Naive thymus-derived CD4-positive, alpha-beta T cell (primary cell): Measurements from ENCODE around the gene THOC7. TPM values are rescaled to one million over a fixed set of nuclear protein-coding genes. Genes with fewer than 3 reads are reported as not detected.

ENCODE experiments used
- ATAC-seq: fragments of 150-1000 bp; cut with Tn5 transposase; 2 replicates; pipeline ENCODE4 v1.10.0; 2021; ENCODE audit warnings: mild to moderate bottlenecking, moderate library complexity
- CTCF ChIA-PET: fragments of 350-600 bp; sonication (Branson Sonifier 250); formaldehyde crosslinking; loops from one replicate; lab custom pipeline; 2021; ENCODE audit warnings: antibody characterized with exemption; lab: Charles Lee
- POLR2A ChIA-PET: fragments of 350-600 bp; sonication (Branson Sonifier 250); formaldehyde crosslinking; loops from one replicate; lab custom pipeline; 2021; ENCODE audit warnings: antibody characterized with exemption, inconsistent platforms; lab: Charles Lee
- DNase-seq, 9 donors: peaks; one replicate each; pipeline versions ENCODE4 v3.0.0 to v3.0.0-alpha.2; 2020 to 2022; ENCODE audit warnings: mixed read lengths in 1 of 9
- H3K27ac ChIP-seq: one replicate; pipeline ENCODE4 v1.7.0; 2013; ENCODE audit warnings: mild to moderate bottlenecking, low read depth, low read length, moderate library complexity
- H3K27me3 ChIP-seq, 2 donors: one replicate each; pipeline ENCODE4 v1.7.0; 2013; ENCODE audit warnings: low read length in 2 of 2, mild to moderate bottlenecking in 2 of 2, moderate library complexity in 2 of 2; ENCODE audit not compliant: control insufficient read depth in 2 of 2, insufficient read depth in 2 of 2
- H3K36me3 ChIP-seq, 3 experiments: 1 replicate in 2 of 3; 2 replicates in 1 of 3; pipeline ENCODE4 v1.7.0; 2013; ENCODE audit warnings: low read length in 3 of 3, mild to moderate bottlenecking in 3 of 3, moderate library complexity in 1 of 3; ENCODE audit not compliant: insufficient read depth in 3 of 3, control insufficient read depth in 2 of 3
- H3K4me1 ChIP-seq, 2 donors: one replicate each; pipeline ENCODE4 v1.7.0; 2013; ENCODE audit warnings: low read length in 2 of 2, mild to moderate bottlenecking in 2 of 2, moderate library complexity in 1 of 2; ENCODE audit not compliant: control insufficient read depth in 2 of 2, insufficient read depth in 2 of 2
- H3K4me3 ChIP-seq: 2 replicates; pipeline ENCODE4 v1.7.0; 2013; ENCODE audit warnings: mild to moderate bottlenecking, low read length
- H3K9me3 ChIP-seq, 3 experiments: 1 replicate in 2 of 3; 2 replicates in 1 of 3; pipeline ENCODE4 v1.7.0; 2013; ENCODE audit warnings: low read length in 3 of 3; ENCODE audit not compliant: control insufficient read depth in 2 of 3
- H3K27ac Mint-ChIP-seq, 9 donors: one replicate each; pipeline ENCODE4 v1.8.0; 2020 to 2022; ENCODE audit warnings: mixed read lengths in 9 of 9, mild to moderate bottlenecking in 8 of 9, moderate library complexity in 5 of 9, inconsistent platforms in 2 of 9
- H3K27me3 Mint-ChIP-seq, 5 donors: one replicate each; pipeline ENCODE4 v1.8.0; 2021 to 2022; ENCODE audit warnings: mixed read lengths in 5 of 5, mild to moderate bottlenecking in 1 of 5
- H3K36me3 Mint-ChIP-seq, 5 donors: one replicate each; pipeline ENCODE4 v1.8.0; 2020 to 2022; ENCODE audit warnings: mixed read lengths in 5 of 5, mild to moderate bottlenecking in 3 of 5, inconsistent platforms in 1 of 5
- H3K4me1 Mint-ChIP-seq, 7 donors: one replicate each; pipeline ENCODE4 v1.8.0; 2020 to 2022; ENCODE audit warnings: mixed read lengths in 7 of 7, mild to moderate bottlenecking in 3 of 7, inconsistent platforms in 1 of 7
- H3K4me3 Mint-ChIP-seq, 10 donors: one replicate each; pipeline ENCODE4 v1.8.0; 2020 to 2022; ENCODE audit warnings: mild to moderate bottlenecking in 10 of 10, mixed read lengths in 10 of 10, moderate library complexity in 6 of 10, inconsistent platforms in 2 of 10
- H3K9me3 Mint-ChIP-seq, 11 donors: one replicate each; pipeline ENCODE4 v1.8.0; 2020 to 2022; ENCODE audit warnings: mixed read lengths in 11 of 11, mild to moderate bottlenecking in 4 of 11, inconsistent platforms in 1 of 11, moderate library complexity in 1 of 11
- intact Hi-C, 2 donors: fragments of 100-400 bp; cut with micrococcal nuclease; formaldehyde crosslinking; loops; one replicate each; pipeline ENCODE4 v1.15.1; 2023
- polyA plus RNA-seq, 2 donors: library from polyadenylated mRNA; unstranded; fragments of 300-500 nt; fragmentation: Illumina TruSeq; gene quantifications; one replicate each; pipeline ENCODE4 v1.2.3, GENCODE V29; 2021
- total RNA-seq, 6 experiments: library from RNA in 5 of 6; stranded (reverse) in 5 of 6; gene quantifications; 1 replicate in 5 of 6; 2 replicates in 1 of 6; pipeline ENCODE4 v1.2.3 and lab custom pipeline; 2021 to 2026

Gene THOC7
- total and polyA plus RNA-seq, 7 experiments from 2014 or later: 24.6 to 113 (median 41.6) TPM

DNA sequence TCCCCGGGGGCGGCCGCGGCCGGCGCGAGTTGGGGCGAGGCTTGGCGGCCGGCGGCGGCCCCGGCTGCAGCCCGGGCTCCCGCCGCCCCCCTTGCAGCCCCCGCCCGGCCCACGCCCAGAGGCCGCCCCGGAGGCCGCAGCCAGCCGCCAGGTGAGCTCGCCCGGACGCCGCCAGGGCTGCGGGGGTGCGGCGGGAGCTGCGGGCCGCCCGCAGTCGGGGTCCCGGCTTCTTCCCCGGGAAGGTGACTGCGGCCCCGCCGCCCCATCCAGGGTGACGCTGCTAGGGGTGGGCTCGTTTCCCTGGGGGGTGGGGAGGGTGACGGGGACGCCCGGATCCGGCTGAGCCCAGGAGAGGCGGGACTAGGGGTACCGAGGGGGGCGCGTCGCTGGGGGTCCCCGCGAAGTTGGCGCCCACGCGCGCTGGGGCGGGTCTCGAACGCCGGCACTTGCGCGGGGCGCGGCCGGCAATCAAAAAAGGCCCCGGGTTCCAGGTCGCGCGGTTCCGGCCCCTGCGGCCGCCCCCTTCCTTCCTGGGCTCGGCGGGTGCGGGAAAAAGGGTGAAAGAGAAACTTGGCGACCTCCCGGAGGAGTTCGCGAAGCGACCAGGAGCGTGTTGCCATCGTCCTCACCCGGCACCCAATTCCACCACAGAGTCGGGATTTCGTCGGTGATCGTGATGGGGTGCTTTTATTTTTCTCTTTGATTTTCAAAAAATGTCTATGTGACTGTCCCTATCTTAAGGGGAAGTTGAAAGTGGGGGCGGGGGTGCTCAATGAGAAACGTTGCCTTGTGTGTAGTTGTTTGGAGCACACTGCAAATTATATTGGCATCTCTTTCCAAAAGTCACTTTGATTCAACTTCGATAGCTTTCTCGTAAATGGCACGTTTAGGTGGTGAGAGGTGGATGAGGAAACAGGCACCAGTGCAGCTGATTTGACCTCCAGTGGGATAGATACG, 681 bp upstream of the THOC7 start:
- H3K36me3 Mint-ChIP-seq: peaks cover 0 to 19% (median 8%) of the 10 kb centered on the region in 5 donors
- no peaks in the 10 kb centered on the region for H3K9me3 ChIP-seq
- H3K4me3 ChIP-seq: peak overlapping the region; percentile 64
- intact Hi-C loops: loop anchor here in 1 of 2 donors (1.0 to 5.0 kb wide), 2 partner anchors 48 to 103 kb away; partner anchors contain the start of gene SCAANT1
- H3K27ac ChIP-seq: peak overlapping the region; percentile 76
- peak overlapping the region; percentile 81 to 95 (median 92) for H3K4me3 Mint-ChIP-seq
- H3K27ac Mint-ChIP-seq: peak overlapping the region; percentile 81 to 95 (median 93)
- peaks cover 36 to 76% (median 67%) of the 10 kb centered on the region in 7 donors for H3K4me1 Mint-ChIP-seq
- peak; percentile 59 for ATAC-seq
- H3K36me3 ChIP-seq: peaks cover 0 to 5% (median 0%) of the 10 kb centered on the region in 3 experiments
- DNase-seq: peak in 8 of 9 donors; percentile 27 to 62 (median 36)
- H3K9me3 Mint-ChIP-seq: no peaks in the 10 kb centered on the region
- H3K27me3 ChIP-seq: no peaks in the 10 kb centered on the region
- POLR2A ChIA-PET: interaction anchor here (2.2 kb wide), 1 partner anchor 48 kb away, joined by 13 read pairs; the partner anchor contains the start of gene SCAANT1
- CTCF ChIA-PET: no interaction called here
- no peaks in the 10 kb centered on the region for H3K27me3 Mint-ChIP-seq
- H3K4me1 ChIP-seq: peaks cover 14 to 17% of the 10 kb centered on the region in 2 donors

- Histone ChIP-seq H3K36me3 (peaks cover 0 to 5% (median 0%) of the 10 kb centered on the region in 3 experiments), H3K4me1 (peaks cover 8 to 17% of the 10 kb centered on the region in 2 donors), H3K4me3 (peak overlapping the region; percentile 71), H3K9me3 (no peaks in the 10 kb centered on the region), H3K27me3 (no peaks in the 10 kb centered on the region), H3K27ac (peak overlapping the region; percentile 84)
- H3K27ac Mint-ChIP-seq: peak overlapping the region; percentile 51 to 96 (median 84)
- POLR2A ChIA-PET: interaction anchor here (1.1 to 2.2 kb wide), 3 partner anchors 49 to 117 kb away, joined by 3 to 13 read pairs (median 4); partner anchors contain the start of gene SCAANT1
- intact Hi-C loops: loop anchor here (1.0 to 5.0 kb wide), 5 partner anchors 50 to 161 kb away; partner anchors contain the start of genes PSMD6 (in 2 of the 2) and SCAANT1 (in 1 of the 2)
- DNase-seq (peak in 2 of 9 donors; percentile 1 to 4), ATAC-seq (no peak)
- no peaks in the 10 kb centered on the region for H3K27me3 Mint-ChIP-seq
- H3K4me1 Mint-ChIP-seq: peaks cover 39 to 74% (median 68%) of the 10 kb centered on the region in 7 donors
- CTCF ChIA-PET: interaction anchor here (0.9 kb wide), 1 partner anchor 100 kb away, joined by 3 read pairs; no protein-coding TSS in a partner anchor
- H3K9me3 Mint-ChIP-seq: no peaks in the 10 kb centered on the region
- peaks cover 0 to 15% (median 8%) of the 10 kb centered on the region in 5 donors for H3K36me3 Mint-ChIP-seq
- peak overlapping the region; percentile 65 to 94 (median 89) for H3K4me3 Mint-ChIP-seq
Measured at GRCh38 chr3:63862804-63863149, 828 bp downstream of the THOC7 start.

DNA sequence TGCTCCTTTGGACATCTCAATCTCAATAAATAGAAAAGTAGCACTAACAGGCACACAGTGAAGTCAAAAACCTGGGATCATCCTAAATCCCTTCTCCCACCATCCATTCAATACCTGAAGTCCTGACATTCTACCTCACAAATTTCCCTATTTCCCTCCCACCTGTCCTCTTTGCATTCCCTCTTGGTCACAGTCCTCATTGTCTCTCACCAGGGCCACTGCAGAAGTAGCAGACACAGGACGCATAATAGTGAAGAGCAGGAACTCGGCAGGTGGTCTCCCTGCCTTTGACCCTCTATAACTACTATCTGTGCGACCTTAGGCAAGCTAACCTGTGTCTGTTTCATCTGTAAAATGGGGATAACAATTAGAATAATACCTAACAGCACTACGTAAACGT, 2.3 kb downstream of the THOC7 start:
- Histone ChIP-seq H3K36me3 (peaks cover 0 to 5% (median 0%) of the 10 kb centered on the region in 3 experiments), H3K27ac (no peak overlapping the region), H3K4me3 (no peak overlapping the region), H3K27me3 (no peaks in the 10 kb centered on the region), H3K4me1 (peaks cover 8 to 17% of the 10 kb centered on the region in 2 donors), H3K9me3 (no peaks in the 10 kb centered on the region)
- ChIA-PET CTCF (no interaction called here), POLR2A (no interaction called here)
- intact Hi-C loops: loop anchor here in 1 of 2 donors (5.0 kb wide), 1 partner anchor 106 kb away; no protein-coding TSS in a partner anchor
- Mint-ChIP-seq H3K4me3 (peak overlapping the region in 5 of 10 donors; percentile 3 to 54 (median 32)), H3K27me3 (no peaks in the 10 kb centered on the region), H3K9me3 (no peaks in the 10 kb centered on the region), H3K27ac (peak overlapping the region in 5 of 9 donors; percentile 1 to 81 (median 78)), H3K36me3 (peaks cover 0 to 12% (median 0%) of the 10 kb centered on the region in 5 donors), H3K4me1 (peaks cover 38 to 79% (median 70%) of the 10 kb centered on the region in 7 donors)
- ATAC-seq: no peak
- DNase-seq: no peak

- Histone ChIP-seq H3K27ac (no peak overlapping the region), H3K36me3 (peaks cover 0 to 5% (median 0%) of the 10 kb centered on the region in 3 experiments), H3K9me3 (no peaks in the 10 kb centered on the region), H3K27me3 (no peaks in the 10 kb centered on the region), H3K4me1 (peaks cover 8 to 17% of the 10 kb centered on the region in 2 donors), H3K4me3 (no peak overlapping the region)
- H3K4me3 Mint-ChIP-seq: peak overlapping the region in 3 of 10 donors; percentile 21 to 46 (median 22)
- POLR2A ChIA-PET: no interaction called here
- no peaks in the 10 kb centered on the region for H3K27me3 Mint-ChIP-seq
- CTCF ChIA-PET: no interaction called here
- no peaks in the 10 kb centered on the region for H3K9me3 Mint-ChIP-seq
- peaks cover 0 to 12% (median 0%) of the 10 kb centered on the region in 5 donors for H3K36me3 Mint-ChIP-seq
- DNase-seq (no peak), ATAC-seq (no peak)
- peaks cover 40 to 79% (median 70%) of the 10 kb centered on the region in 7 donors for H3K4me1 Mint-ChIP-seq
- peak overlapping the region in 5 of 9 donors; percentile 0 to 69 (median 2) for H3K27ac Mint-ChIP-seq
- intact Hi-C loops: loop anchor here in 1 of 2 donors (5.0 kb wide), 1 partner anchor 107 kb away; no protein-coding TSS in a partner anchor
Measured at GRCh38 chr3:63860776-63861175, 2.8 kb downstream of the THOC7 start.

GRCh38 chr3:63857311-63857710, 6.3 kb downstream of the THOC7 start:
- peak overlapping the region in 1 of 9 donors; percentile 28 for H3K27ac Mint-ChIP-seq
- H3K9me3 ChIP-seq: no peaks in the 10 kb centered on the region
- DNase-seq (no peak), ATAC-seq (no peak)
- ChIA-PET CTCF (no interaction called here), POLR2A (no interaction called here)
- intact Hi-C loops: no loop called here
- peaks cover under 1 to 1% of the 10 kb centered on the region in 2 donors for H3K4me1 ChIP-seq
- peaks cover 24 to 70% (median 54%) of the 10 kb centered on the region in 7 donors for H3K4me1 Mint-ChIP-seq
- H3K4me3 ChIP-seq: no peak overlapping the region
- peaks cover 0 to 4% (median 2%) of the 10 kb centered on the region in 5 donors for H3K36me3 Mint-ChIP-seq
- no peaks in the 10 kb centered on the region for H3K9me3 Mint-ChIP-seq
- no peak overlapping the region for H3K4me3 Mint-ChIP-seq
- no peaks in the 10 kb centered on the region for H3K27me3 ChIP-seq
- no peaks in the 10 kb centered on the region for H3K27me3 Mint-ChIP-seq
- H3K36me3 ChIP-seq: no peaks in the 10 kb centered on the region
- H3K27ac ChIP-seq: no peak overlapping the region

DNA sequence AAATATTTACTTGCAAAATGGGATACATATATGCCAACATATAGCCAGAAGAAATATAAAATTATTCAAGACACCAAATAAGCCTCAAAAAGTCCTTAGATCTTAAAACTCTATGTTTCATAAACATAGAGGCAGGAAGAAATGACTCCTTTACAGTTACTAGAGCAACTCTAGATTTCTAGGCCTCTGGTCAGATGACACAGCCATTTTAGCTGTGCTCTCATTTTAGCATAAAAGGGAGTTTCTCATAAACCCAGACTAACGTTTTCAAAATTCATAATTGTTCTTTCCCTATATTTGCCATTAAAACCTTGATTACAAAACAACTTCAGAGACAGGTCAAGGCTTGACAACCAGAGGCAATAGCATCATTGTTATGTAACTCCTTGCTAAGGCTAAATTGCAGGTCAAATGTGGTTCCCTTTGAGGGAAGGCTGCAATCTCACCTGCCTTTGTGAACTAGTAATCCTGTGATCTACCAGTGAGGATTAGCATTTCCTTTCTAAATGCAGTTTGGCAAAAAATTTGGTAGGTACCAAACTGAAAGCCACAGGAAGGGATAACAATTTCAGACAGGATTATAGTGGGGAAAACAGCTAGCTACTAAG, 8.2 kb downstream of the THOC7 start:
- peaks cover 20 to 61% (median 36%) of the 10 kb centered on the region in 7 donors for H3K4me1 Mint-ChIP-seq
- peak overlapping the region in 3 of 9 donors; percentile 28 to 48 (median 31) for H3K27ac Mint-ChIP-seq
- peaks cover 0 to 14% (median 6%) of the 10 kb centered on the region in 5 donors for H3K36me3 Mint-ChIP-seq
- no peak overlapping the region for H3K4me3 ChIP-seq
- H3K36me3 ChIP-seq: no peaks in the 10 kb centered on the region
- no peak overlapping the region for H3K4me3 Mint-ChIP-seq
- ChIA-PET POLR2A (no interaction called here), CTCF (no interaction called here)
- no peaks in the 10 kb centered on the region for H3K9me3 Mint-ChIP-seq
- ATAC-seq: no peak
- intact Hi-C loops: no loop called here
- no peak for DNase-seq
- H3K27ac ChIP-seq: no peak overlapping the region
- H3K27me3 Mint-ChIP-seq: no peaks in the 10 kb centered on the region
- H3K9me3 ChIP-seq: no peaks in the 10 kb centered on the region
- no peaks in the 10 kb centered on the region for H3K4me1 ChIP-seq
- no peaks in the 10 kb centered on the region for H3K27me3 ChIP-seq
